Cardiac fibroblast (primary cell): ENCODE measurements around the gene TRAF3IP1.

ENCODE experiments used
- DNase-seq, 2 donors: peaks; one replicate each; pipeline versions ENCODE4 v3.0.0 to v3.0.0-alpha.2; 2010; ENCODE audit warnings: low read depth in 2 of 2
- H3K4me3 ChIP-seq, 2 donors: replicated peaks in 1 of 2; 1 replicate in 1 of 2; 2 replicates in 1 of 2; pipeline ENCODE4 v1.5.1; 2011; ENCODE audit warnings: low read depth in 2 of 2, low read length in 2 of 2, mild to moderate bottlenecking in 2 of 2, moderate library complexity in 1 of 2
- CTCF ChIP-seq: IDR thresholded peaks from one replicate; pipeline ENCODE4 v1.5.1; 2011; ENCODE audit warnings: low read depth, mild to moderate bottlenecking, low read length, inconsistent platforms

TRAF3IP1 gene

GRCh38 chr2:238418196-238418998 lies 98.1 kb downstream of the TRAF3IP1 start:
- no peak overlapping the region for H3K4me3 ChIP-seq
- no peak for DNase-seq
- TF ChIP-seq CTCF = no peak

GRCh38 chr2:238418999-238419546 lies 98.8 kb downstream of the TRAF3IP1 start:
- no peak for DNase-seq
- no peak overlapping the region for H3K4me3 ChIP-seq
- TF ChIP-seq CTCF = no peak

- H3K4me3 ChIP-seq = no peak overlapping the region
- no peak for TF ChIP-seq CTCF
- DNase-seq = no peak
Measured at GRCh38 chr2:238420442-238420841, 100.1 kb downstream of the TRAF3IP1 start.

GRCh38 chr2:238420878-238421694 lies 100.8 kb downstream of the TRAF3IP1 start:
- DNase-seq = peak in 1 of 2 donors; percentile 35
- TF ChIP-seq CTCF = no peak
- no peak overlapping the region for H3K4me3 ChIP-seq

- DNase-seq = no peak
- H3K4me3 ChIP-seq = no peak overlapping the region
- TF ChIP-seq CTCF = no peak
Measured at GRCh38 chr2:238421695-238422035, 101.3 kb downstream of the TRAF3IP1 start.

- no peak for TF ChIP-seq CTCF
- no peak overlapping the region for H3K4me3 ChIP-seq
- DNase-seq = no peak
Measured at GRCh38 chr2:238422285-238422684, 102.0 kb downstream of the TRAF3IP1 start.
